Caco-2 (cell line): Measurements from ENCODE around the gene BEND7. TPM values are rescaled to one million over a fixed set of nuclear protein-coding genes. Genes with fewer than 3 reads are reported as not detected.

Experiments
- BruUV-seq: library from RNA; stranded (reverse); fragments of 400-500 nt; replicated peaks from 2 replicates; lab custom pipeline; 2021; lab: Mats Ljungman, UMichigan
- CTCF ChIA-PET: fragments of 300-600 bp; sonication (Branson Sonifier 250); formaldehyde crosslinking; loops from one replicate; lab custom pipeline; 2022; ENCODE audit warnings: antibody characterized with exemption; lab: Charles Lee
- POLR2A ChIA-PET: fragments of 300-600 bp; sonication (Branson Sonifier 250); formaldehyde crosslinking; loops from one replicate; lab custom pipeline; 2022; ENCODE audit warnings: antibody characterized with exemption; lab: Charles Lee
- DNase-seq, 2 experiments: peaks; one replicate each; pipeline versions ENCODE4 v3.0.0 to v3.0.0-alpha.2; 2020 to 2022
- H3K27me3 ChIP-seq: replicated peaks from 2 replicates; pipeline ENCODE4 v1.6.0; 2011; ENCODE audit warnings: low read length; ENCODE audit not compliant: control insufficient read depth, insufficient read depth
- H3K36me3 ChIP-seq: 2 replicates; pipeline ENCODE4 v1.5.1; 2011; ENCODE audit warnings: low read length; ENCODE audit not compliant: control insufficient read depth, insufficient read depth
- H3K4me1 ChIP-seq: fragments of 250-450 bp; sonication (Bioruptor Pico); 2 replicates; pipeline ENCODE4 v1.5.1; 2020; ENCODE audit warnings: mild to moderate bottlenecking
- H3K4me3 ChIP-seq: 2 replicates; pipeline ENCODE4 v1.5.1; 2011; ENCODE audit warnings: low read depth, mild to moderate bottlenecking, control low read depth, low read length
- H3K9me3 ChIP-seq: fragments of 250-450 bp; sonication (Bioruptor Pico); 2 replicates; pipeline ENCODE4 v1.5.1; 2020; ENCODE audit warnings: mild to moderate bottlenecking, moderate library complexity
- H3K27ac Mint-ChIP-seq: one replicate; pipeline ENCODE4 v1.8.0; 2022; ENCODE audit warnings: mixed read lengths; ENCODE audit not compliant: unreplicated experiment
- H3K27me3 Mint-ChIP-seq: one replicate; pipeline ENCODE4 v1.8.0; 2022; ENCODE audit warnings: mixed read lengths; ENCODE audit not compliant: insufficient read depth, unreplicated experiment
- H3K36me3 Mint-ChIP-seq: one replicate; pipeline ENCODE4 v1.8.0; 2022; ENCODE audit warnings: mild to moderate bottlenecking, mixed read lengths; ENCODE audit not compliant: insufficient read depth, unreplicated experiment
- H3K4me1 Mint-ChIP-seq: one replicate; pipeline ENCODE4 v1.8.0; 2022; ENCODE audit warnings: low read depth, mixed read lengths; ENCODE audit not compliant: unreplicated experiment
- H3K4me3 Mint-ChIP-seq: one replicate; pipeline ENCODE4 v1.8.0; 2022; ENCODE audit warnings: mild to moderate bottlenecking, moderate library complexity, mixed read lengths; ENCODE audit not compliant: unreplicated experiment
- H3K9me3 Mint-ChIP-seq: one replicate; pipeline ENCODE4 v1.8.0; 2022; ENCODE audit warnings: mixed read lengths; ENCODE audit not compliant: unreplicated experiment
- intact Hi-C: fragments of 100-400 bp; cut with micrococcal nuclease; formaldehyde crosslinking; loops from one replicate; pipeline ENCODE4 v1.10.0; 2022; ENCODE audit not compliant: unreplicated experiment
- total RNA-seq: library from RNA; stranded (reverse); gene quantifications from 2 replicates; pipeline ENCODE4 v1.2.3, GENCODE V29; 2022
- TF ChIP-seq, protein P1 (sequence below), 2 experiments: fragments of 200-600 bp in 1 of 2; IDR thresholded peaks; 1 replicate in 1 of 2; 2 replicates in 1 of 2; pipeline versions ENCODE4 v1.5.1 to v1.8.0; 2011 to 2022; ENCODE audit warnings: antibody characterized with exemption in 1 of 2, control low read depth in 1 of 2, inconsistent platforms in 1 of 2, low read depth in 1 of 2, low read length in 1 of 2, mild to moderate bottlenecking in 1 of 2, moderate library complexity in 1 of 2; ENCODE audit not compliant: insufficient read depth in 1 of 2, severe bottlenecking in 1 of 2, unreplicated experiment in 1 of 2

The BEND7 gene
- total RNA-seq, 1 experiment from 2014 or later, result 27.8 TPM

GRCh38 chr10:13516176-13516575, 12.6 kb downstream of the BEND7 start:
- Histone ChIP-seq H3K4me1 (peaks cover 9% of the 10 kb centered on the region), H3K9me3 (no peaks in the 10 kb centered on the region), H3K36me3 (no peaks in the 10 kb centered on the region), H3K4me3 (no peak overlapping the region), H3K27me3 (no peaks in the 10 kb centered on the region)
- no TSS peak for BruUV-seq
- Mint-ChIP-seq H3K4me3 (no peak overlapping the region), H3K36me3 (peaks cover 6% of the 10 kb centered on the region), H3K4me1 (peaks cover 10% of the 10 kb centered on the region), H3K27me3 (no peaks in the 10 kb centered on the region), H3K27ac (peak overlapping the region; percentile 23), H3K9me3 (no peaks in the 10 kb centered on the region)
- intact Hi-C loops, result no loop called here
- ChIA-PET CTCF (no interaction called here), POLR2A (no interaction called here)
- TF ChIP-seq, protein P1, sequence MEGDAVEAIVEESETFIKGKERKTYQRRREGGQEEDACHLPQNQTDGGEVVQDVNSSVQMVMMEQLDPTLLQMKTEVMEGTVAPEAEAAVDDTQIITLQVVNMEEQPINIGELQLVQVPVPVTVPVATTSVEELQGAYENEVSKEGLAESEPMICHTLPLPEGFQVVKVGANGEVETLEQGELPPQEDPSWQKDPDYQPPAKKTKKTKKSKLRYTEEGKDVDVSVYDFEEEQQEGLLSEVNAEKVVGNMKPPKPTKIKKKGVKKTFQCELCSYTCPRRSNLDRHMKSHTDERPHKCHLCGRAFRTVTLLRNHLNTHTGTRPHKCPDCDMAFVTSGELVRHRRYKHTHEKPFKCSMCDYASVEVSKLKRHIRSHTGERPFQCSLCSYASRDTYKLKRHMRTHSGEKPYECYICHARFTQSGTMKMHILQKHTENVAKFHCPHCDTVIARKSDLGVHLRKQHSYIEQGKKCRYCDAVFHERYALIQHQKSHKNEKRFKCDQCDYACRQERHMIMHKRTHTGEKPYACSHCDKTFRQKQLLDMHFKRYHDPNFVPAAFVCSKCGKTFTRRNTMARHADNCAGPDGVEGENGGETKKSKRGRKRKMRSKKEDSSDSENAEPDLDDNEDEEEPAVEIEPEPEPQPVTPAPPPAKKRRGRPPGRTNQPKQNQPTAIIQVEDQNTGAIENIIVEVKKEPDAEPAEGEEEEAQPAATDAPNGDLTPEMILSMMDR (IDR thresholded peaks at IDR 0.05; ENCODE audit: insufficient read depth in 1 of 2, low read depth in 1 of 2, low read length in 1 of 2, severe bottlenecking in 1 of 2, unreplicated experiment in 1 of 2), result no peak
- DNase-seq, result no peak

DNA sequence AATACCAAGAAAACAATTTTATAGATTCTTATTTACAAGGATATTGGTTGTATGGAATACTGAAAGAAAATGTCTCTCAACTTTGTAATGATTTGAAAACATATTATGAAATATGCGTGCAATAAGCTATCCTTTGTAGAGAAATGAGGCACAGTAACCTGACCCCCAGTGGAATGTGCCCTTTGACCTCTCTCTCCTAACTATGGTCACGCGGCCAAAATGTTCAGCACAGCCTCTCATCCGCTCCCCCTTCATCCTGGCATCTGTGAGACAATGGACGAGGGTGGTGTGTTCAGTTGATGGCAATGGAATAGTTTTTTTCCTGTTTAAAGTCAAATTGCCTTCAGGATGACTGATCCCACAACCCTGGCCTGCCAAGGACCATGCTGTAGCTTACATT, 13.3 kb downstream of the BEND7 start:
- intact Hi-C loops, result no loop called here
- H3K27me3 Mint-ChIP-seq, result no peaks in the 10 kb centered on the region
- peak in 1 of 2 experiments; percentile 60 for DNase-seq
- H3K36me3 ChIP-seq, result no peaks in the 10 kb centered on the region
- no peak overlapping the region for H3K4me3 ChIP-seq
- no peaks in the 10 kb centered on the region for H3K9me3 ChIP-seq
- no peaks in the 10 kb centered on the region for H3K27me3 ChIP-seq
- peak overlapping the region; percentile 23 for H3K27ac Mint-ChIP-seq
- H3K36me3 Mint-ChIP-seq, result peaks cover 6% of the 10 kb centered on the region
- no peak overlapping the region for H3K4me3 Mint-ChIP-seq
- POLR2A ChIA-PET, result no interaction called here
- BruUV-seq, result no TSS peak
- TF ChIP-seq, protein P1 (IDR thresholded peaks at IDR 0.05; ENCODE audit: insufficient read depth in 1 of 2, low read depth in 1 of 2, low read length in 1 of 2, severe bottlenecking in 1 of 2, unreplicated experiment in 1 of 2), result no peak
- peaks cover 9% of the 10 kb centered on the region for H3K4me1 ChIP-seq
- no peaks in the 10 kb centered on the region for H3K9me3 Mint-ChIP-seq
- peaks cover 10% of the 10 kb centered on the region for H3K4me1 Mint-ChIP-seq
- CTCF ChIA-PET, result interaction anchor here (0.6 kb wide), 1 partner anchor 202 kb away, joined by 3 read pairs; no protein-coding TSS in a partner anchor

GRCh38 chr10:13514296-13514695, 14.5 kb downstream of the BEND7 start:
- Mint-ChIP-seq H3K27ac (no peak overlapping the region), H3K9me3 (no peaks in the 10 kb centered on the region), H3K36me3 (peaks cover 6% of the 10 kb centered on the region), H3K27me3 (no peaks in the 10 kb centered on the region), H3K4me3 (no peak overlapping the region), H3K4me1 (peaks cover 10% of the 10 kb centered on the region)
- H3K36me3 ChIP-seq, result no peaks in the 10 kb centered on the region
- TF ChIP-seq, protein P1 (IDR thresholded peaks at IDR 0.05; ENCODE audit: insufficient read depth in 1 of 2, low read depth in 1 of 2, low read length in 1 of 2, severe bottlenecking in 1 of 2, unreplicated experiment in 1 of 2), result no peak
- ChIA-PET POLR2A (no interaction called here), CTCF (no interaction called here)
- peaks cover 9% of the 10 kb centered on the region for H3K4me1 ChIP-seq
- no TSS peak for BruUV-seq
- H3K27me3 ChIP-seq, result no peaks in the 10 kb centered on the region
- intact Hi-C loops, result no loop called here
- no peak overlapping the region for H3K4me3 ChIP-seq
- no peak for DNase-seq
- H3K9me3 ChIP-seq, result no peaks in the 10 kb centered on the region
